Activated gamma-delta T cell treated with anti-CD3 and anti-CD28 coated beads, Interleukin-2, amount 50 U/mL, for 16 hours (primary cell): ENCODE measurements around the gene GPR162.
A peak's percentile ranks its signal among the peaks of the same experiment; 100 is the strongest.

Source experiments
- DNase-seq: peaks from one replicate; pipeline ENCODE4 v3.0.0-alpha.2; 2020; ENCODE audit warnings: low read depth

The GPR162 gene, protein sequence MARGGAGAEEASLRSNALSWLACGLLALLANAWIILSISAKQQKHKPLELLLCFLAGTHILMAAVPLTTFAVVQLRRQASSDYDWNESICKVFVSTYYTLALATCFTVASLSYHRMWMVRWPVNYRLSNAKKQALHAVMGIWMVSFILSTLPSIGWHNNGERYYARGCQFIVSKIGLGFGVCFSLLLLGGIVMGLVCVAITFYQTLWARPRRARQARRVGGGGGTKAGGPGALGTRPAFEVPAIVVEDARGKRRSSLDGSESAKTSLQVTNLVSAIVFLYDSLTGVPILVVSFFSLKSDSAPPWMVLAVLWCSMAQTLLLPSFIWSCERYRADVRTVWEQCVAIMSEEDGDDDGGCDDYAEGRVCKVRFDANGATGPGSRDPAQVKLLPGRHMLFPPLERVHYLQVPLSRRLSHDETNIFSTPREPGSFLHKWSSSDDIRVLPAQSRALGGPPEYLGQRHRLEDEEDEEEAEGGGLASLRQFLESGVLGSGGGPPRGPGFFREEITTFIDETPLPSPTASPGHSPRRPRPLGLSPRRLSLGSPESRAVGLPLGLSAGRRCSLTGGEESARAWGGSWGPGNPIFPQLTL

DNA sequence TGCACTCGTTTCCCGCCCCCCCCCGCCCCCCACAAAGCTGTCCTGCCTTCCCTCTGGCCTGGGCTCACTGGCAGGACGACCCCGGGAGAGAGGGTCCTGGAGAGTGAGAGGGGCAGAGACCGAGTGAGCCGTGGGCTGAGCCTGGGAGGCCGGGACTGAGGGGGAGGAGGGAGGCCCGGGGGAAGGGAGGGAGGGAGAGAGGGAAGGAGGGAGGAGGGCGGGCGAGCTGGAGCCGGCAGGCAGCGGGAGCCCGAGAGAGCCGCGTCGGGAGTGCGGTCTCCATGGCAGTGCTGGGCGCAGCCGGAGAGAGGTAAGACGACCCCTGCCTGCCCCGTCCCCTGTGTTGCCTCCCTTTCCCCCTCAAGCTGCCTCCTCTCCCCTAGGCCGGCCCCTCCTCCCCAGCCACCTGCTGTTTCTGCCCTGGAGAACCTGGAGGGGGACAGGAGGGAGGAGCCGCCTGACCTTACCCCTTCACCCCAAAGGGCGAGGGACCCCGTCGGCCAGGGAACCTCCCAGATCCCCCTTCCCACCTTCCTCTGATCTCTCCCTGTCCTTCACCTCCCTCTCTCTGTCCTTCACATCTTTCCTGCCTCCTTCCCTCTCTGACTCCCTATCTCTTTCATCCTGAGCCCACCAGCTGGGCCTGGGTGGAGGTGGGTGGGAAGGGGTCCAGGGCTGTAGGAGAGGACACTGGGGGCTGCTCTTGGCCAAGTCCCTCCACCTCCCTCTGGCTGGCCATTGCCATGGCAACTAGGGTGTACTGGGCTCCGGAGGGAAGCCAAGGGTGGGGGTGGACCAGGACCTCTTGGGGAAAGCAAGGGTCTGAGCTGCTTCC lies at the start of gene GPR162:
TSS of gene GPR162 (plus strand) at position 231 of the 835 bp plus-strand sequence. CDS start 2,078 bp downstream, outside the sequence.
- no peak for DNase-seq

GRCh38 chr12:6772331-6772695 lies 49.3 kb upstream of the GPR162 start, which contains the start of gene LAG3:
Gene LAG3 (plus strand): TSS chr12:6772520. CDS start chr12:6772853, 333 bp downstream.
- DNase-seq = peak; percentile 32

DNA sequence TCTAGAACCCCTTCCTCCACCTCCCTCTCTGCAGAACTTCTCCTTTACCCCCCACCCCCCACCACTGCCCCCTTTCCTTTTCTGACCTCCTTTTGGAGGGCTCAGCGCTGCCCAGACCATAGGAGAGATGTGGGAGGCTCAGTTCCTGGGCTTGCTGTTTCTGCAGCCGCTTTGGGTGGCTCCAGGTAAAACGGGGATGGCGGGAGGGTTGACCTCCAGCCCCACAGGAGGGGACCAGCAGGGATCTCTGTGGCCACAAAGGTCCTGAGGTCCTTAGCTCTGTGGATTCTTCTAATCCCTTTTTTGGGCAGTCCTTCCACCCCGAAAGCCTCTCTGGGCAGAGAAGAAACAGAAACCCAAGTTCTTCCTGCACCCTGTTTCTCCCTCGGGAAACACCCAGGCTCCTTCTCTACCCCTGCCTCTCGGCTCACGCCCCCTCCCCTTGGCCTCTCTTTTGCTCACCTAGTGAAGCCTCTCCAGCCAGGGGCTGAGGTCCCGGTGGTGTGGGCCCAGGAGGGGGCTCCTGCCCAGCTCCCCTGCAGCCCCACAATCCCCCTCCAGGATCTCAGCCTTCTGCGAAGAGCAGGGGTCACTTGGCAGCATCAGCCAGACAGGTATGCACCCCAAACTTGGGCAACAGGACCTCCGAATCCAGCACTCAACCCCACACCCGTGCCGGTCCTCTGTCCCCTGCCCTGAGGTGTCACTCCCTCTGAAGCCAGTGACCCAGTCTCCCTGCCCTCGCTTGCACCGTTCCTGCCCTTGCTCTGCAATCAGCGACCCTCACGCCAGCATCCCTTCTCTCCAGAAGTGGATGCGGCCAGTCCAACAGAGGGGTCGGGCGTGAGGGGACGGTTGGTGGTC lies 48.7 kb upstream of the GPR162 start:
- DNase-seq = no peak

GRCh38 chr12:6773590-6774351 lies 47.9 kb upstream of the GPR162 start:
- DNase-seq = peak; percentile 50

DNA sequence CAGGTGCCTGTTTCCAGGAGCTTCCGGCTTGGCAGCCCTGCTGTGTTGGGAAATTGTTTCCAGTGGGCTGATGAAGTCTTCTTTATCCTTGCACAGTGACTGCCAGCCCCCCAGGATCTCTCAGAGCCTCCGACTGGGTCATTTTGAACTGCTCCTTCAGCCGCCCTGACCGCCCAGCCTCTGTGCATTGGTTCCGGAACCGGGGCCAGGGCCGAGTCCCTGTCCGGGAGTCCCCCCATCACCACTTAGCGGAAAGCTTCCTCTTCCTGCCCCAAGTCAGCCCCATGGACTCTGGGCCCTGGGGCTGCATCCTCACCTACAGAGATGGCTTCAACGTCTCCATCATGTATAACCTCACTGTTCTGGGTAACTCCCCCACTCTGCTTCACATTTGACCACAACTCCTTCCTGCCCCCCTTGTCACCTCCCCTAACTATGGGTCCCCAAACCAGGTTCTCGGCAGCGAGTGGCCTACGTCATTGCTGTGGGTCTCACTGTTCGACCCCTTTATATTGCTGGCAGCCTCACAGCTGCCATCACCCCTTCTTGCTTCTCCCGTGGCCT lies 47.0 kb upstream of the GPR162 start:
- peak; percentile 49 for DNase-seq

DNA sequence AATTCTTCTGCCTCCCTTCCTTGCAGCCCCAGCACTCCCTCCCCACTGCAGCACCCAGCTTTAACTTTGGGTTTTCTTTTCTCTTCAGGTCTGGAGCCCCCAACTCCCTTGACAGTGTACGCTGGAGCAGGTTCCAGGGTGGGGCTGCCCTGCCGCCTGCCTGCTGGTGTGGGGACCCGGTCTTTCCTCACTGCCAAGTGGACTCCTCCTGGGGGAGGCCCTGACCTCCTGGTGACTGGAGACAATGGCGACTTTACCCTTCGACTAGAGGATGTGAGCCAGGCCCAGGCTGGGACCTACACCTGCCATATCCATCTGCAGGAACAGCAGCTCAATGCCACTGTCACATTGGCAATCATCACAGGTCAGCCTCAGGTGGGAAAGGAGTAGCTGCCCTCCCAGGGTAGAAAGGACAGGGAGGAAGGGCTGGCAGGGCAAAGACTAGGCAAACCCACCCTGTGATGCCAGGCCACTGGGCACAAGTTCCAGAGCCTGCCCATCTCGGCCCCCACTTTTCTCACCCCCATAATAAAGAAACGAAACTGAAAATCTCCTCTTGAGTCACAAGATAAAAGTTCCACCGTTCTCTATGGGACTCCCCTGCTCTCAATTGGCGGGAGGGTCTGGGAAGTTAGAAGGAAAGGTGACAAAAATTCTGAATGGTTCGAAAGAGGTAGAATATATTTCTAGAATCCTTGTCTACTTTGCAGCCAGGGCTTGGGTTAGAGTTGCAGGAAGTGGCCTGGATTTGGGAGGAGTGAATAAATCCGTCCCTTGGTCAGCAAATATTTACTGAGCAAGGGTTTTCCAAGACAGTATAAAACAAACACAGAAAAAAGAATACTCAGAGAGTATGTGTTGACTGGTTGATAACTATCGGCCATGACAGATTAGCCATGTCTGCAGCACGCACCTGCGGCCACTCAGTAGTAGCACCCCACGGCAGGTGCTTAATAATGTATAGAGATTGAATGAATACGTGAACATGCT lies 46.1 kb upstream of the GPR162 start:
- no peak for DNase-seq

DNA sequence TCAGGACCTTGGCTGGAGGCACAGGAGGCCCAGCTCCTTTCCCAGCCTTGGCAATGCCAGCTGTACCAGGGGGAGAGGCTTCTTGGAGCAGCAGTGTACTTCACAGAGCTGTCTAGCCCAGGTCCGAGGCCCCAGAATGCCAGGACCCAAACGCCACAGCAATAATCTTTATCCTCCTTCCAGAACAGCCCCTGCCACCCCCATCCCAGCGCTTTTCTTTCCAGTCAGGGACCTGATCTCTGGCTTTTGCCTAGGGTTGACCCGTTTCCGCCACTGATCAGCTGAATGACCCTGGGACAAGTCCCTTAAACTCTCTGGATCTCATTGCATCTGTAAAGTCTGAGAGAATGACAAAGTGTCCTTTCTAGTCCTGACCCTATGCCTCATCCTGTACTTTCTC lies 44.2 kb upstream of the GPR162 start:
- no peak for DNase-seq

DNA sequence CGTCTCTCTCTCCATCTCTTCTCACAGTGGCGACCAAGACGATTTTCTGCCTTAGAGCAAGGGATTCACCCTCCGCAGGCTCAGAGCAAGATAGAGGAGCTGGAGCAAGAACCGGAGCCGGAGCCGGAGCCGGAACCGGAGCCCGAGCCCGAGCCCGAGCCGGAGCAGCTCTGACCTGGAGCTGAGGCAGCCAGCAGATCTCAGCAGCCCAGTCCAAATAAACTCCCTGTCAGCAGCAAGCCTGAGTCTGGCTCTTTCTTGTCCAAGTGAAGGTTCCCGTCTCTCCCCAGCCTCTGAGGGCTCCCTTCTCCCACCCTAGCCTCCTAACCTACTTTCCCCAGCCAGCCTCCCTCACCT lies 43.4 kb upstream of the GPR162 start:
- DNase-seq = no peak

- peak; percentile 85 for DNase-seq
Observed at GRCh38 chr12:6778574-6779550, 42.8 kb upstream of the GPR162 start.

DNA sequence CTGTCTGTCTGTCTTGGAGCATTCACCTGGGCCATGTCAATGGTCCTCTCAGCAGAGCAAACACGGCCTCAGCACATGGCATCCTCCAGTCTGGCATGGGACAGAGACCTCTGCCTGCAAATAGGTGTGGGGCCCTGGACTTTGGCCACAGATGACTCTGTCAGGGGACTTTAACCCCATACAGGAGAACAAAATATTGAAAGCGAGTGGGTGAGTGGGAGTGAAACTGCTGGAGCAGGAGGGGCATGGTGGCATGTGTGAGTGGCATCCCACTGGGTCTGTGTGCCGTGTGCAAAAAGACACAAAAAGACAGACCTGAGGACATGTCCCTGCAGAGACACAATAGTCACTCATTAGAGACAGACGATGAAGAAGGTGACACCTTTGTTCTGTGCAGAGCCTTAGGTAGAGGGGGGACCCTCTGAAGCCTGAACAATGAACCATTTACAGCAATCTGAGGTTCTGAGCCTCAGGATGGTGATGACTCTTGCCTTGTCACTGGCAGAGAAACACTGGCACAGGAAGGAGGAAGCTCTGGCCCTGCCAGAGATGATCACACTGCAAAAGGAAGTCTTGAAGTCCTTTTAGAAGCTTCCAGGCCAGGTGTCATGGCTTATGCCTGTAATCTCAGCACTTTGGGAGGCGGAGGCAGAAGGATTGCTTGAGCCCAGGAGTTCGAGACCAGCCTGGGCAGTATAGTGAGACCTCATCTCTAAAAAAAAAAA lies 41.8 kb upstream of the GPR162 start:
- DNase-seq = no peak

- no peak for DNase-seq
Observed at GRCh38 chr12:6780573-6780972, 41.0 kb upstream of the GPR162 start.

DNA sequence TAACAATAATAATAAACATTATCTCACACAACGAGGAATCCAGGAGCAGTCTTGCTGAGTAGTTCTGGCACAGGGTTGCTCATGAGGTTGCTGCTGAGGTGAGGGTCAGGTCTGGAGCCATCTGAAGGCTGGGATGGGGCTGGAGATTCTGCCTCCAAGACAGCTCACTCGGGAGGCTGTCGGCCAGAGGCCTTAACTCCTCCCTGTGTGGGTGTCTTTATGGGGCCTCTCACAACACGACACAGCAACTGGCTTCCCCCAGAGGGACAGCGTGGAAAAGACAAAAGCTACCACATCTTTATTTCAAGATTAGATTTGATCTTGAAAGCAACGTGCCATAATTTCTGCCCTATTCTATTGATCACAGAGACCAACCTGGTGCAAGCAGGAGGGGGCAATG lies 39.5 kb upstream of the GPR162 start:
- DNase-seq = no peak

DNA sequence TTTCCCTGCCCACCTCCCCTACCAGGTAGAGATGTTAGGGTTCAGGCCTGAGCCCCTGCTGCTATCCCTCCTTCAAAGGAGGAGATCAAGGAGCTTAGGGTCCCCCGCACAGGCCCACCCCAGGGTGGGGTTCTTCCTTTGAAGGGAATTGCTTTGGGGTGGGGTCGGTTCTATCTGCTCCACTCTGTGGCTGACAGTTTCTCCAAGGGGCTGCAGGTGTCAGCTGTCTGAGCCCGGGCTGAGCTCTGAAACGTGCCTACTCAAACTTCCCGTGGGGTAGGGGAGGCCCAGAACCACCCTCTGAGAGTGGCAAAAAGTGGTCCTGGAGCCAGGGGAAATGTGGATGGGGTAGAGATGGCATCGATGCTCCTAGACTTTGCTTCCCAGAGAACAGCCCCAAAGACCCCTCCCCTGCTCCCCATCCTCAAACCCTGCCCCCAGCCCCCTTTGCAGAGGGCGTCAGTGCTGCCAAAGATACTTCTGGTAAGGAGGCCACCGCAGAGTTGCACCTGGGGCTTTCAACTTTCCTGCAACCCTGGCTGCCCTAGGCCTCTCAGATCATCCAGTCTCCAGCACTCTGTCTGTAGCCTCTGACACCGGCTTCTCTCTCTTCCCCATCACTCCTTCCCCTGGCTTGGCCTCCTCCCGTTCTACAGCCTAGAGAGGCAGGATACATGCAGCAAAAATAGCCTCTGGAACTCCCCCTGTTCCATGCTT lies 38.6 kb upstream of the GPR162 start:
- DNase-seq = no peak

- DNase-seq = no peak
Observed at GRCh38 chr12:6783828-6784227, 37.8 kb upstream of the GPR162 start.

DNA sequence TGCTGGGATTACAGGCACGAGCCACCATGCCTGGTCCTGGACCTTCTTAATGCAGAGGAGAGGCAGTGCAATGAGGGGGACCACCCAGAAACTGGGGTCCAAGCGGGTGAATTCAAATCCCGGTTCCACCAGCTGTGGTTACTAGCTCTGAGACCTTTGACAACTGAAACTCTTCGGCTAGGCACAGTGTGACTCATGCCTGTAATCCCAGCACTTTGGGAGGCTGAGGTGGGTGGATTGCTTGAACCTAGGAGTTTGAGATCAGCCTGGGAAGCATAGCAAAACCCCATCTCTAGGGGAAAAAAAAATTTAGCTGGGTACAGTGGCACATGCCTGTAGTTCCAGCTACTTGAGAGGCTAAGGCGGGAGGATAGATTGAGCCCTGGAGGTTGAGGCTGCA lies 37.3 kb upstream of the GPR162 start:
- no peak for DNase-seq

GRCh38 chr12:6784761-6785160 lies 36.9 kb upstream of the GPR162 start:
- DNase-seq = no peak
